B cell (primary cell): ENCODE data around the gene GNA15. TPM values are rescaled to one million over a fixed set of nuclear protein-coding genes. Genes with fewer than 3 reads are reported as not detected.

Experiments
- ATAC-seq: fragments of 200-7000 bp; cut with Tn5 transposase; one replicate; pipeline ENCODE4 v1.10.0; 2021; ENCODE audit warnings: low read depth, mild to moderate bottlenecking, moderate number of reproducible peaks, moderate library complexity
- CTCF ChIA-PET: fragments of 350-600 bp; sonication (Branson Sonifier 250); formaldehyde crosslinking; loops from one replicate; lab custom pipeline; 2021; ENCODE audit warnings: antibody characterized with exemption, inconsistent platforms; lab: Charles Lee
- POLR2A ChIA-PET: fragments of 350-600 bp; sonication (Branson Sonifier 250); formaldehyde crosslinking; loops from one replicate; lab custom pipeline; 2021; ENCODE audit warnings: antibody characterized with exemption; lab: Charles Lee
- DNase-seq: peaks from one replicate; pipeline ENCODE4 v3.0.0; 2013
- H2AFZ ChIP-seq: 2 replicates; pipeline ENCODE4 v1.6.1; 2012; ENCODE audit warnings: mild to moderate bottlenecking, low read depth, low read length; ENCODE audit not compliant: insufficient read depth, poor library complexity, severe bottlenecking
- H3K27ac ChIP-seq, 2 donors: 1 replicate in 1 of 2; 2 replicates in 1 of 2; pipeline ENCODE4 v1.5.1; 2012 to 2013; ENCODE audit warnings: low read length in 2 of 2, mild to moderate bottlenecking in 2 of 2, moderate library complexity in 1 of 2
- H3K27me3 ChIP-seq, 4 experiments: fragments of 200-600 bp in 1 of 4; sonication (generic) in 1 of 4; replicated peaks in 1 of 4; 1 replicate in 2 of 4; 2 replicates in 2 of 4; pipeline versions ENCODE4 v1.6.1 to v1.7.0; 2013 to 2016; ENCODE audit warnings: low read length in 3 of 4, mild to moderate bottlenecking in 2 of 4, mixed read lengths in 1 of 4, moderate library complexity in 1 of 4; ENCODE audit not compliant: insufficient read depth in 4 of 4, control insufficient read depth in 3 of 4; ENCODE audit errors: control extremely low read depth in 1 of 4
- H3K36me3 ChIP-seq, 2 experiments: replicated peaks in 1 of 2; 1 replicate in 1 of 2; 2 replicates in 1 of 2; pipeline versions ENCODE4 v1.6.1 to v1.7.1; 2013; ENCODE audit warnings: low read length in 1 of 2; ENCODE audit not compliant: insufficient read depth in 2 of 2, control insufficient read depth in 1 of 2; ENCODE audit errors: control extremely low read depth in 1 of 2, extremely low read depth in 1 of 2
- H3K4me1 ChIP-seq, 2 donors: fragments of 200-600 bp in 1 of 2; sonication (generic) in 1 of 2; 1 replicate in 1 of 2; 2 replicates in 1 of 2; pipeline versions ENCODE4 v1.5.1 to v1.6.1; 2013 to 2017; ENCODE audit warnings: low read length in 2 of 2; ENCODE audit not compliant: control insufficient read depth in 2 of 2, insufficient read depth in 2 of 2
- H3K4me2 ChIP-seq: replicated peaks from 2 replicates; pipeline ENCODE3; 2012; ENCODE audit warnings: mild to moderate bottlenecking, low read depth, low read length; ENCODE audit not compliant: poor library complexity, severe bottlenecking
- H3K4me3 ChIP-seq, 5 experiments: fragments of 200-600 bp in 1 of 5; sonication (generic) in 1 of 5; 1 replicate in 3 of 5; 2 replicates in 2 of 5; pipeline versions ENCODE4 v1.5.1 to v1.7.0; 2011 to 2016; ENCODE audit warnings: low read length in 4 of 5, mild to moderate bottlenecking in 4 of 5, low read depth in 2 of 5, control low read depth in 1 of 5, moderate library complexity in 1 of 5; ENCODE audit not compliant: insufficient read depth in 1 of 5; ENCODE audit errors: control extremely low read depth in 1 of 5, extremely low read depth in 1 of 5
- H3K79me2 ChIP-seq: fragments of 200-600 bp; sonication (generic); one replicate; pipeline ENCODE4 v1.6.0; 2016; ENCODE audit warnings: low read length; ENCODE audit not compliant: control insufficient read depth, insufficient read depth
- H3K9ac ChIP-seq: fragments of 200-600 bp; sonication (generic); 2 replicates; pipeline ENCODE4 v1.6.1; 2017; ENCODE audit warnings: mild to moderate bottlenecking, low read length, moderate library complexity
- H3K9me3 ChIP-seq, 3 donors: one replicate each; pipeline versions ENCODE4 v1.6.1 to v1.7.1; 2013; ENCODE audit warnings: low read length in 2 of 3; ENCODE audit not compliant: control insufficient read depth in 2 of 3, insufficient read depth in 1 of 3; ENCODE audit errors: control extremely low read depth in 1 of 3
- H4K20me1 ChIP-seq: 2 replicates; pipeline ENCODE4 v1.6.0; 2012; ENCODE audit warnings: mild to moderate bottlenecking, low read length; ENCODE audit not compliant: insufficient read depth, control insufficient read depth, poor library complexity, severe bottlenecking
- H3K27ac Mint-ChIP-seq: one replicate; pipeline ENCODE4 v1.8.0; 2021; ENCODE audit warnings: mixed read lengths
- H3K27me3 Mint-ChIP-seq: one replicate; pipeline ENCODE4 v1.8.0; 2021; ENCODE audit warnings: mixed read lengths
- H3K4me1 Mint-ChIP-seq: one replicate; pipeline ENCODE4 v1.8.0; 2021; ENCODE audit warnings: mixed read lengths
- H3K4me3 Mint-ChIP-seq: one replicate; pipeline ENCODE4 v1.8.0; 2021; ENCODE audit warnings: mixed read lengths
- H3K9me3 Mint-ChIP-seq: one replicate; pipeline ENCODE4 v1.8.0; 2022; ENCODE audit warnings: mixed read lengths; ENCODE audit not compliant: insufficient read depth
- CTCF ChIP-seq: fragments of 200-600 bp; IDR thresholded peaks from one replicate; pipeline ENCODE4 v1.8.0; 2022; ENCODE audit warnings: antibody characterized with exemption, mild to moderate bottlenecking
- EZH2 ChIP-seq: IDR thresholded peaks from 2 replicates; pipeline ENCODE4 v1.6.1; 2012; ENCODE audit warnings: borderline replicate concordance, low read depth, mild to moderate bottlenecking, moderate library complexity, low read length; ENCODE audit not compliant: insufficient read depth, poor library complexity, severe bottlenecking
- WGBS: methylation state at CpG from one replicate; pipeline ENCODE4 v1.1.5; 2013; ENCODE audit warnings: missing lambda C conversion rate; ENCODE audit not compliant: insufficient coverage; 5-methylcytosine and 5-hydroxymethylcytosine counted together
- intact Hi-C: fragments of 100-400 bp; cut with micrococcal nuclease; formaldehyde crosslinking; loops from one replicate; pipeline ENCODE4 v1.10.0; 2022
- polyA plus RNA-seq: library from polyadenylated mRNA; depleted of rRNA; stranded (reverse); fragments of >200 nt; gene quantifications from 2 replicates; pipeline ENCODE4 v1.2.3, GENCODE V29; 2012
- total RNA-seq, 2 donors: library from RNA; stranded (reverse); fragments of 120-200 nt in 1 of 2; gene quantifications; 1 replicate in 1 of 2; 2 replicates in 1 of 2; pipeline versions ENCODE4 v1.2.3 to v1.2.4, GENCODE V29; 2013 to 2022

GNA15 gene
- total and polyA plus RNA-seq, 2 donors (not counting 1 experiment from before 2014, with no cell fraction given): 0.37 to 0.52 TPM

GRCh38 chr19:3207461-3208242, 71.8 kb downstream of the GNA15 start:
- Mint-ChIP-seq H3K27ac (no peak overlapping the region), H3K4me3 (no peak overlapping the region), H3K27me3 (no peaks in the 10 kb centered on the region), H3K4me1 (no peaks in the 10 kb centered on the region), H3K9me3 (no peaks in the 10 kb centered on the region)
- Histone ChIP-seq H3K27ac (no peak overlapping the region), H3K9ac (no peak overlapping the region), H3K4me1 (no peaks in the 10 kb centered on the region), H2AFZ (no peak overlapping the region), H3K27me3 (no peaks in the 10 kb centered on the region), H3K4me2 (no peak overlapping the region), H3K36me3 (peaks cover 0 to 36% of the 10 kb centered on the region in 2 experiments), H3K79me2 (no peaks in the 10 kb centered on the region), H4K20me1 (peaks cover 6% of the 10 kb centered on the region), H3K4me3 (no peak overlapping the region), H3K9me3 (no peaks in the 10 kb centered on the region)
- ChIA-PET CTCF (interaction anchor here (0.6 kb wide), 1 partner anchor 27 kb away, joined by 3 read pairs; no protein-coding TSS in a partner anchor), POLR2A (no interaction called here)
- ATAC-seq (no peak), DNase-seq (no peak)
- TF ChIP-seq CTCF: no peak
- TF ChIP-seq EZH2: no peak
- intact Hi-C loops: no loop called here
- WGBS: 96% methylated on average over 33 of the region's 43 CpGs
